ENCODE results near the gene HMX2. TPM values are rescaled to one million over a fixed set of nuclear protein-coding genes. Genes with fewer than 3 reads are reported as not detected.

HMX2 gene
- polyA plus RNA-seq, 1 donor from 2014 or later: not detected

GRCh38 chr10:123126246-123126645 lies 21.7 kb upstream of the HMX2 start:
- H2AFZ ChIP-seq (ENCODE audit: low read depth, low read length): no peak overlapping the region
- no peak overlapping the region for H3K4me3 ChIP-seq (ENCODE audit: low read length)
- H3K9me2 ChIP-seq (ENCODE audit: insufficient read depth, low read length): no peaks in the 10 kb centered on the region
- no peak overlapping the region for H3K4me2 ChIP-seq (ENCODE audit: low read length)
- H3K27ac ChIP-seq (ENCODE audit: low read length): no peak overlapping the region
- H3F3A ChIP-seq (ENCODE audit: insufficient read depth, low read length, poor library complexity, severe bottlenecking): no peaks in the 10 kb centered on the region
- H3K36me3 ChIP-seq (ENCODE audit: insufficient read depth, low read length): no peaks in the 10 kb centered on the region
- peaks cover 44% of the 10 kb centered on the region for H3K27me3 ChIP-seq (ENCODE audit: insufficient read depth, low read depth, low read length)
- H3K9me3 ChIP-seq (ENCODE audit: low read length): no peaks in the 10 kb centered on the region
- TF ChIP-seq SMC3 (conservative IDR thresholded peaks at IDR 0.05; ENCODE audit: poor library complexity): no peak
- TF ChIP-seq MXI1 (conservative IDR thresholded peaks at IDR 0.05; ENCODE audit: poor library complexity, severe bottlenecking): no peak
- TF ChIP-seq CTCF (IDR thresholded peaks at IDR 0.05; ENCODE audit: poor library complexity, severe bottlenecking): no peak
- no peak for TF ChIP-seq POLR2AphosphoS5 (IDR thresholded peaks at IDR 0.05)
- TF ChIP-seq REST (IDR thresholded peaks at IDR 0.05; ENCODE audit: borderline replicate concordance): no peak
- H4K20me1 ChIP-seq (ENCODE audit: insufficient read depth): no peaks in the 10 kb centered on the region
- H3K79me2 ChIP-seq (replicated peaks; ENCODE audit: insufficient read depth, low read length): no peaks in the 10 kb centered on the region
- no peak overlapping the region for H3K9ac ChIP-seq (ENCODE audit: low read length)

GRCh38 chr10:123129618-123130271 lies 18.2 kb upstream of the HMX2 start:
- H3K4me2 ChIP-seq (ENCODE audit: low read length): no peak overlapping the region
- H3K9me3 ChIP-seq (ENCODE audit: low read length): no peaks in the 10 kb centered on the region
- no peak for TF ChIP-seq RAD21 (conservative IDR thresholded peaks at IDR 0.05)
- TF ChIP-seq SMC3 (conservative IDR thresholded peaks at IDR 0.05; ENCODE audit: poor library complexity): no peak
- TF ChIP-seq CTCF (IDR thresholded peaks at IDR 0.05; ENCODE audit: poor library complexity, severe bottlenecking): no peak
- no peak for TF ChIP-seq MXI1 (conservative IDR thresholded peaks at IDR 0.05; ENCODE audit: poor library complexity, severe bottlenecking)
- TF ChIP-seq EP300 (conservative IDR thresholded peaks at IDR 0.05; ENCODE audit: poor library complexity, severe bottlenecking): no peak
- TF ChIP-seq EZH2 (IDR thresholded peaks at IDR 0.05; ENCODE audit: borderline replicate concordance, insufficient read depth, low read length, poor library complexity, severe bottlenecking): no peak
- no peak for TF ChIP-seq TAF1 (IDR thresholded peaks at IDR 0.05; ENCODE audit: low read depth)
- no peak for TF ChIP-seq POLR2AphosphoS5 (IDR thresholded peaks at IDR 0.05)
- TF ChIP-seq REST (IDR thresholded peaks at IDR 0.05; ENCODE audit: borderline replicate concordance): no peak
- H3K79me2 ChIP-seq (replicated peaks; ENCODE audit: insufficient read depth, low read length): no peaks in the 10 kb centered on the region
- no peaks in the 10 kb centered on the region for H3F3A ChIP-seq (ENCODE audit: insufficient read depth, low read length, poor library complexity, severe bottlenecking)
- H3K4me3 ChIP-seq (ENCODE audit: low read length): no peak overlapping the region
- no peaks in the 10 kb centered on the region for H3K36me3 ChIP-seq (ENCODE audit: insufficient read depth, low read length)
- H3K9me2 ChIP-seq (ENCODE audit: insufficient read depth, low read length): no peaks in the 10 kb centered on the region
- no peak overlapping the region for H3K27ac ChIP-seq (ENCODE audit: low read length)
- no peak overlapping the region for H2AFZ ChIP-seq (ENCODE audit: low read depth, low read length)
- H4K20me1 ChIP-seq (ENCODE audit: insufficient read depth): no peaks in the 10 kb centered on the region
- H3K27me3 ChIP-seq (ENCODE audit: insufficient read depth, low read depth, low read length): peaks cover 79% of the 10 kb centered on the region
- no peak overlapping the region for H3K9ac ChIP-seq (ENCODE audit: low read length)

Data from neural cell (in vitro differentiated cells).